ENCODE data around the gene LRRFIP1.

- TF ChIP-seq CTCF (IDR thresholded peaks at IDR 0.05): no peak
- TF ChIP-seq POLR2A (IDR thresholded peaks at IDR 0.05): no peak
These were observed 23.1 kb downstream of the LRRFIP1 start for GRCh38 chr2:237650455-237650850.

Measured in ovary (tissue), 3 donors.